Rectal smooth muscle tissue (tissue), 1 donor: ENCODE measurements around the gene RHBDL2.
"Not testable (repeated sequence)": the region's sequence is repeated elsewhere in the genome, so short reads cannot be mapped to it uniquely, and the experiment has no call there.

ENCODE experiments used
- H3K27ac ChIP-seq: one replicate; pipeline ENCODE4 v1.7.0; 2013; ENCODE audit warnings: low read depth, low read length, inconsistent platforms
- H3K27me3 ChIP-seq: one replicate; pipeline ENCODE4 v1.7.0; 2013; ENCODE audit warnings: low read length; ENCODE audit not compliant: control insufficient read depth, insufficient read depth
- H3K36me3 ChIP-seq: one replicate; pipeline ENCODE4 v1.7.0; 2013; ENCODE audit warnings: low read length; ENCODE audit not compliant: control insufficient read depth, insufficient read depth
- H3K4me1 ChIP-seq: one replicate; pipeline ENCODE4 v1.7.0; 2013; ENCODE audit warnings: low read length; ENCODE audit not compliant: control insufficient read depth, insufficient read depth
- H3K4me3 ChIP-seq: one replicate; pipeline ENCODE4 v1.7.0; 2013; ENCODE audit warnings: low read length
- H3K9ac ChIP-seq: one replicate; pipeline ENCODE4 v1.7.0; 2013; ENCODE audit warnings: low read length

Gene RHBDL2

GRCh38 chr1:38865112-38865715, 76.4 kb downstream of the RHBDL2 start:
- H3K36me3 ChIP-seq = peaks cover 3% of the 10 kb centered on the region
- H3K27ac ChIP-seq = no peak overlapping the region
- no peak overlapping the region for H3K9ac ChIP-seq
- H3K27me3 ChIP-seq = no peaks in the 10 kb centered on the region
- H3K4me1 ChIP-seq = peaks cover 4% of the 10 kb centered on the region
- H3K4me3 ChIP-seq = no peak overlapping the region

- peaks cover 9% of the 10 kb centered on the region for H3K4me1 ChIP-seq
- H3K9ac ChIP-seq = peak overlapping the region; percentile 83
- H3K4me3 ChIP-seq = peak overlapping the region; percentile 96
- no peak overlapping the region for H3K27ac ChIP-seq
- no peaks in the 10 kb centered on the region for H3K27me3 ChIP-seq
- peaks cover 7% of the 10 kb centered on the region for H3K36me3 ChIP-seq
Observed at GRCh38 chr1:38860454-38860795, 81.2 kb downstream of the RHBDL2 start.

- H3K4me1 ChIP-seq = peaks cover 9% of the 10 kb centered on the region
- H3K9ac ChIP-seq = peak within 1 kb of the TSS; percentile 83
- peak within 1 kb of the TSS; percentile 96 for H3K4me3 ChIP-seq
- H3K27ac ChIP-seq = peak within 1 kb of the TSS; percentile 81
- H3K27me3 ChIP-seq = no peaks in the 10 kb centered on the region
- peaks cover 11% of the 10 kb centered on the region for H3K36me3 ChIP-seq
Observed at GRCh38 chr1:38859561-38860453, 81.8 kb downstream of the RHBDL2 start, which contains the start of gene RRAGC. TSS of gene RRAGC (minus strand) at chr1:38859772. CDS start at chr1:38859646, 126 bp downstream.

- Histone ChIP-seq H3K9ac (peak overlapping the region; percentile 57), H3K36me3 (peaks cover 10% of the 10 kb centered on the region), H3K27ac (peak overlapping the region; percentile 81), H3K27me3 (no peaks in the 10 kb centered on the region), H3K4me1 (peaks cover 9% of the 10 kb centered on the region), H3K4me3 (peak overlapping the region; percentile 87)
Observed at GRCh38 chr1:38858833-38859560, 82.6 kb downstream of the RHBDL2 start.

- Histone ChIP-seq H3K9ac (no peak overlapping the region), H3K4me3 (no peak overlapping the region), H3K27ac (no peak overlapping the region), H3K4me1 (no peaks in the 10 kb centered on the region), H3K27me3 (no peaks in the 10 kb centered on the region), H3K36me3 (peaks cover 13% of the 10 kb centered on the region)
Observed at GRCh38 chr1:38852780-38853179, 88.8 kb downstream of the RHBDL2 start.

- no peak overlapping the region for H3K4me3 ChIP-seq
- H3K27ac ChIP-seq = no peak overlapping the region
- H3K36me3 ChIP-seq = peaks cover 7% of the 10 kb centered on the region
- no peaks in the 10 kb centered on the region for H3K27me3 ChIP-seq
- no peak overlapping the region for H3K9ac ChIP-seq
- H3K4me1 ChIP-seq = no peaks in the 10 kb centered on the region
Observed at GRCh38 chr1:38848071-38848470, 93.6 kb downstream of the RHBDL2 start.

GRCh38 chr1:38846210-38846609, 95.4 kb downstream of the RHBDL2 start:
- Histone ChIP-seq H3K9ac (no peak overlapping the region), H3K27ac (no peak overlapping the region), H3K36me3 (peaks cover 4% of the 10 kb centered on the region), H3K4me3 (no peak overlapping the region), H3K27me3 (no peaks in the 10 kb centered on the region), H3K4me1 (no peaks in the 10 kb centered on the region)

GRCh38 chr1:38845088-38845487, 96.5 kb downstream of the RHBDL2 start:
- H3K27ac ChIP-seq, H3K27me3 ChIP-seq, H3K9ac ChIP-seq, H3K36me3 ChIP-seq, H3K4me3 ChIP-seq, H3K4me1 ChIP-seq: not testable (repeated sequence)

GRCh38 chr1:38840281-38840680, 101.3 kb downstream of the RHBDL2 start:
- Histone ChIP-seq H3K36me3 (peaks cover 4% of the 10 kb centered on the region), H3K4me3 (no peak overlapping the region), H3K27me3 (no peaks in the 10 kb centered on the region), H3K4me1 (no peaks in the 10 kb centered on the region), H3K9ac (no peak overlapping the region), H3K27ac (no peak overlapping the region)

- H3K9ac ChIP-seq = no peak overlapping the region
- no peak overlapping the region for H3K4me3 ChIP-seq
- peaks cover 4% of the 10 kb centered on the region for H3K36me3 ChIP-seq
- no peak overlapping the region for H3K27ac ChIP-seq
- H3K27me3 ChIP-seq = no peaks in the 10 kb centered on the region
- H3K4me1 ChIP-seq = no peaks in the 10 kb centered on the region
Observed at GRCh38 chr1:38839363-38839762, 102.3 kb downstream of the RHBDL2 start.

- H3K4me3 ChIP-seq, H3K9ac ChIP-seq, H3K27me3 ChIP-seq, H3K27ac ChIP-seq, H3K4me1 ChIP-seq, H3K36me3 ChIP-seq: not testable (repeated sequence)
Observed at GRCh38 chr1:38836316-38836715, 105.3 kb downstream of the RHBDL2 start.
